Calu3 (cell line): ENCODE measurements around the gene TAS2R41. TPM values are rescaled to one million over a fixed set of nuclear protein-coding genes. Genes with fewer than 3 reads are reported as not detected.

Experiments
- Bru-seq: library from RNA; stranded (reverse); fragments of 400-500 nt; gene quantifications from one replicate; lab custom pipeline; 2021; lab: Mats Ljungman, UMichigan
- BruChase-seq, 2 experiments: library from RNA; stranded (reverse); fragments of 400-500 nt; gene quantifications; one replicate each; lab custom pipeline; 2021; lab: Mats Ljungman, UMichigan
- BruUV-seq: library from RNA; stranded (reverse); fragments of 400-500 nt; replicated peaks from 2 replicates; lab custom pipeline; 2021; lab: Mats Ljungman, UMichigan
- CTCF ChIA-PET: fragments of 300-600 bp; sonication (Branson Sonifier 250); formaldehyde crosslinking; loops from one replicate; lab custom pipeline; 2022; ENCODE audit warnings: antibody characterized with exemption; lab: Charles Lee
- DNase-seq: peaks from one replicate; pipeline ENCODE4 v3.0.0; 2022
- H3K27ac Mint-ChIP-seq: one replicate; pipeline ENCODE4 v1.8.0; 2022; ENCODE audit warnings: mixed read lengths; ENCODE audit not compliant: unreplicated experiment
- H3K27me3 Mint-ChIP-seq: one replicate; pipeline ENCODE4 v1.8.0; 2022; ENCODE audit warnings: mixed read lengths; ENCODE audit not compliant: unreplicated experiment
- H3K36me3 Mint-ChIP-seq: one replicate; pipeline ENCODE4 v1.8.0; 2022; ENCODE audit warnings: mild to moderate bottlenecking, moderate library complexity, mixed read lengths; ENCODE audit not compliant: insufficient read depth, unreplicated experiment
- H3K4me1 Mint-ChIP-seq: one replicate; pipeline ENCODE4 v1.8.0; 2022; ENCODE audit warnings: mild to moderate bottlenecking, low read depth, mixed read lengths; ENCODE audit not compliant: unreplicated experiment
- H3K4me3 Mint-ChIP-seq: one replicate; pipeline ENCODE4 v1.8.0; 2022; ENCODE audit warnings: mild to moderate bottlenecking, low read depth, moderate library complexity, mixed read lengths; ENCODE audit not compliant: unreplicated experiment
- H3K9me3 Mint-ChIP-seq: one replicate; pipeline ENCODE4 v1.8.0; 2022; ENCODE audit warnings: low read depth, mixed read lengths; ENCODE audit not compliant: unreplicated experiment
- CTCF ChIP-seq: fragments of 200-600 bp; IDR thresholded peaks from one replicate; pipeline ENCODE4 v1.8.0; 2022; ENCODE audit warnings: antibody characterized with exemption; ENCODE audit not compliant: unreplicated experiment
- intact Hi-C: fragments of 100-400 bp; cut with micrococcal nuclease; formaldehyde crosslinking; loops from one replicate; pipeline ENCODE4 v1.10.0; 2022; ENCODE audit not compliant: unreplicated experiment
- long read RNA-seq: library from polyadenylated mRNA; stranded (forward); transcript quantifications from one replicate; pipeline ENCODE4 v2.0.0, GENCODE V29; 2022
- total RNA-seq: library from RNA; stranded (reverse); gene quantifications from 2 replicates; pipeline ENCODE4 v1.2.3, GENCODE V29; 2022

The TAS2R41 gene
- total RNA-seq (not detected in 2 replicates), Bru-seq, nascent RNA (not detected), BruChase-seq, experiment 1, labeled RNA remaining after a 6-hour chase (not detected), BruChase-seq, experiment 2, labeled RNA remaining after a 2-hour chase (not detected)
- long read RNA-seq, result 0 reads

- Mint-ChIP-seq H3K27me3 (no peaks in the 10 kb centered on the region), H3K4me3 (no peak within 1 kb of the TSS), H3K27ac (no peak within 1 kb of the TSS), H3K4me1 (peaks cover 6% of the 10 kb centered on the region), H3K36me3 (no peaks in the 10 kb centered on the region), H3K9me3 (peaks cover 3% of the 10 kb centered on the region)
- no peak for DNase-seq
- no TSS peak for BruUV-seq
- intact Hi-C loops, result no loop called here
- no peak for TF ChIP-seq CTCF
- CTCF ChIA-PET, result no interaction called here
These were observed at the start of gene TAS2R41 for GRCh38 chr7:143477501-143478150. TSS of gene TAS2R41 (plus strand) at chr7:143477873. CDS start at chr7:143477873, 0 bp downstream.

- no peaks in the 10 kb centered on the region for H3K36me3 Mint-ChIP-seq
- no peak overlapping the region for H3K4me3 Mint-ChIP-seq
- intact Hi-C loops, result no loop called here
- BruUV-seq, result no TSS peak
- H3K27ac Mint-ChIP-seq, result no peak overlapping the region
- no peak for TF ChIP-seq CTCF
- no peaks in the 10 kb centered on the region for H3K9me3 Mint-ChIP-seq
- no peaks in the 10 kb centered on the region for H3K27me3 Mint-ChIP-seq
- peaks cover 5% of the 10 kb centered on the region for H3K4me1 Mint-ChIP-seq
- CTCF ChIA-PET, result no interaction called here
- DNase-seq, result no peak
These were observed 47.6 kb upstream of the TAS2R41 start for GRCh38 chr7:143429770-143430698.

GRCh38 chr7:143431109-143431508, 46.6 kb upstream of the TAS2R41 start:
- CTCF ChIA-PET, result no interaction called here
- intact Hi-C loops, result no loop called here
- Mint-ChIP-seq H3K9me3 (no peaks in the 10 kb centered on the region), H3K36me3 (no peaks in the 10 kb centered on the region), H3K27me3 (no peaks in the 10 kb centered on the region), H3K4me1 (peaks cover 13% of the 10 kb centered on the region), H3K27ac (no peak overlapping the region), H3K4me3 (no peak overlapping the region)
- DNase-seq, result no peak
- no TSS peak for BruUV-seq
- TF ChIP-seq CTCF, result no peak

GRCh38 chr7:143433759-143434158, 43.9 kb upstream of the TAS2R41 start:
- no peak overlapping the region for H3K27ac Mint-ChIP-seq

More at GRCh38 chr7:143433759-143434158, 43.9 kb upstream of the TAS2R41 start:
- Mint-ChIP-seq H3K4me1 (peaks cover 13% of the 10 kb centered on the region), H3K27me3 (no peaks in the 10 kb centered on the region), H3K9me3 (no peaks in the 10 kb centered on the region), H3K36me3 (no peaks in the 10 kb centered on the region), H3K4me3 (no peak overlapping the region)
- intact Hi-C loops, result no loop called here
- no peak for DNase-seq
- BruUV-seq, result no TSS peak
- CTCF ChIA-PET, result no interaction called here
- no peak for TF ChIP-seq CTCF
